HEK293T (cell line): ENCODE results near the gene RPTOR.

Experiments used
- ARNT ChIP-seq: fragments of 450-650 bp; IDR thresholded peaks from 2 replicates; pipeline ENCODE4 v1.6.1; 2017; ENCODE audit warnings: mild to moderate bottlenecking
- BHLHE40 ChIP-seq: fragments of 450-650 bp; IDR thresholded peaks from 2 replicates; pipeline ENCODE4 v1.6.1; 2016; ENCODE audit warnings: mild to moderate bottlenecking, moderate library complexity, borderline replicate concordance
- CTBP1 ChIP-seq: fragments of 450-650 bp; IDR thresholded peaks from 2 replicates; pipeline ENCODE4 v1.6.1; 2016; ENCODE audit warnings: borderline replicate concordance
- ELF4 ChIP-seq: fragments of 450-650 bp; IDR thresholded peaks from 2 replicates; pipeline ENCODE4 v1.6.1; 2017; ENCODE audit warnings: antibody characterized with exemption
- FOXA1 ChIP-seq: fragments of 450-650 bp; IDR thresholded peaks from 2 replicates; pipeline ENCODE4 v1.6.1; 2016; ENCODE audit warnings: mild to moderate bottlenecking
- FOXK2 ChIP-seq: fragments of 450-650 bp; IDR thresholded peaks from 2 replicates; pipeline ENCODE4 v1.6.1; 2016; ENCODE audit warnings: mild to moderate bottlenecking
- FOXM1 ChIP-seq: fragments of 450-650 bp; IDR thresholded peaks from 2 replicates; pipeline ENCODE4 v1.6.1; 2017; ENCODE audit warnings: mild to moderate bottlenecking, borderline replicate concordance
- L3MBTL2 ChIP-seq: fragments of 450-650 bp; conservative IDR thresholded peaks from 2 replicates; pipeline ENCODE4 v1.6.1; 2016; ENCODE audit warnings: mild to moderate bottlenecking
- LEF1 ChIP-seq: fragments of 450-650 bp; IDR thresholded peaks from 2 replicates; pipeline ENCODE4 v1.6.1; 2017; ENCODE audit warnings: mild to moderate bottlenecking, borderline replicate concordance
- PKNOX1 ChIP-seq: fragments of 450-650 bp; IDR thresholded peaks from 2 replicates; pipeline ENCODE4 v1.6.1; 2016
- SP1 ChIP-seq: fragments of 450-650 bp; IDR thresholded peaks from 2 replicates; pipeline ENCODE4 v1.6.1; 2017
- SUZ12 ChIP-seq: fragments of 450-650 bp; IDR thresholded peaks from 2 replicates; pipeline ENCODE4 v1.6.1; 2016; ENCODE audit warnings: mild to moderate bottlenecking
- ZNF384 ChIP-seq: fragments of 450-650 bp; IDR thresholded peaks from 2 replicates; pipeline ENCODE4 v1.6.1; 2016

DNA sequence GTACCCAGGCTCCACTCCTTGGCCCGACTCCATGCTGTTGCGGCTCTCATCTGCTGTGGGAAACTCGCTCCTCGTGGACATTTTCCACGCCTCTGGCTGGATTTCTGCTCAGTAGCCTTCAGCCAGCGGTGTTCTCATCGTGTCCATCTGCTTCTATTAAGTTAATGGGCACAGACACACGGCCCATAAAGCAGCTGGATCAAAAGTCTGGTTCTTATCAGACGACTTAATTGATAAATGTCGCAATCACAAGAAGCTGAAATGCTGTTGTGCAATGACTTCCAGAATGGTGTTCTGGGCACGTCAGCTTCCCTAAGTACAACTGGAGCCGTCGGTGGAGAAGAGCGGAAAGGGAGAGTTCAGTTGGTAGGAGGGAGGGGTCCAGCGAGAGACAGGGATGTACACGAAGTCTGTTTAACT lies 235.3 kb downstream of the RPTOR start:
- TF ChIP-seq SP1 = no peak
- TF ChIP-seq ZNF384 = no peak
- TF ChIP-seq L3MBTL2 = no peak
- TF ChIP-seq CTBP1 = no peak
- TF ChIP-seq BHLHE40 = no peak
- TF ChIP-seq SUZ12 = no peak
- no peak for TF ChIP-seq FOXM1
- no peak for TF ChIP-seq FOXA1
- no peak for TF ChIP-seq PKNOX1
- TF ChIP-seq ARNT = no peak
- TF ChIP-seq LEF1 = no peak
- no peak for TF ChIP-seq FOXK2
- no peak for TF ChIP-seq ELF4
